ENCODE results near the gene RAI2. TPM values are rescaled to one million over a fixed set of nuclear protein-coding genes. Genes with fewer than 3 reads are reported as not detected.

RAI2 gene
- total and polyA plus RNA-seq, 8 donors: 14.9 to 20.6 (median 16.9) TPM

GRCh38 chrX:17831255-17831654, 29.8 kb downstream of the RAI2 start:
- no peaks in the 10 kb centered on the region for H3K36me3 ChIP-seq
- ATAC-seq (no peak), DNase-seq (no peak)
- no peaks in the 10 kb centered on the region for H3K27me3 ChIP-seq
- no peak overlapping the region for H3K4me3 ChIP-seq
- H3K27ac ChIP-seq: no peak overlapping the region
- TF ChIP-seq CTCF (IDR thresholded peaks at IDR 0.05): no peak
- intact Hi-C loops (cut with DNase I): no loop called here
- H3K4me1 ChIP-seq: no peaks in the 10 kb centered on the region
- H3K9me3 ChIP-seq: no peaks in the 10 kb centered on the region

GRCh38 chrX:17830211-17830610, 30.9 kb downstream of the RAI2 start:
- intact Hi-C loops (cut with DNase I): no loop called here
- ATAC-seq: no peak
- H3K27ac ChIP-seq: peak overlapping the region; percentile 18 to 28

GRCh38 chrX:17829566-17829965, 31.5 kb downstream of the RAI2 start:
- Histone ChIP-seq H3K9me3 (no peaks in the 10 kb centered on the region), H3K36me3 (no peaks in the 10 kb centered on the region), H3K4me3 (no peak overlapping the region), H3K4me1 (no peaks in the 10 kb centered on the region), H3K27ac (peak overlapping the region; percentile 18 to 28), H3K27me3 (no peaks in the 10 kb centered on the region)
- intact Hi-C loops (cut with DNase I): no loop called here
- TF ChIP-seq CTCF (IDR thresholded peaks at IDR 0.05): no peak
- ATAC-seq (peak; percentile 16), DNase-seq (no peak)

More at GRCh38 chrX:17830211-17830610, 30.9 kb downstream of the RAI2 start:
- Histone ChIP-seq H3K27me3 (no peaks in the 10 kb centered on the region), H3K4me1 (no peaks in the 10 kb centered on the region), H3K4me3 (no peak overlapping the region), H3K36me3 (no peaks in the 10 kb centered on the region), H3K9me3 (no peaks in the 10 kb centered on the region)
- TF ChIP-seq CTCF (IDR thresholded peaks at IDR 0.05): no peak
- DNase-seq: no peak

GRCh38 chrX:17828171-17828570, 32.9 kb downstream of the RAI2 start:
- Histone ChIP-seq H3K4me3 (no peak overlapping the region), H3K27me3 (no peaks in the 10 kb centered on the region), H3K36me3 (no peaks in the 10 kb centered on the region), H3K4me1 (no peaks in the 10 kb centered on the region), H3K9me3 (no peaks in the 10 kb centered on the region), H3K27ac (no peak overlapping the region)
- intact Hi-C loops (cut with DNase I): no loop called here
- TF ChIP-seq CTCF (IDR thresholded peaks at IDR 0.05): no peak
- DNase-seq: no peak
- no peak for ATAC-seq

GRCh38 chrX:17826609-17827496, 34.2 kb downstream of the RAI2 start:
- H3K4me3 ChIP-seq: no peak overlapping the region
- H3K27me3 ChIP-seq: no peaks in the 10 kb centered on the region
- H3K9me3 ChIP-seq: no peaks in the 10 kb centered on the region
- ATAC-seq: no peak
- DNase-seq: no peak
- H3K36me3 ChIP-seq: no peaks in the 10 kb centered on the region
- no peak for TF ChIP-seq CTCF (IDR thresholded peaks at IDR 0.05)
- intact Hi-C loops (cut with DNase I): no loop called here
- H3K4me1 ChIP-seq: no peaks in the 10 kb centered on the region
- H3K27ac ChIP-seq: no peak overlapping the region

Measured in left lung (tissue), 10 donors.